ENCODE measurements around the gene CISH. TPM values are rescaled to one million over a fixed set of nuclear protein-coding genes. Genes with fewer than 3 reads are reported as not detected.

The CISH gene
- total and polyA plus RNA-seq, 9 of the 15 experiments (the other 6 are each of a cell fraction or from before 2014, with no cell fraction given), result 1.7 to 47.7 (median 18.3) TPM

GRCh38 chr3:50616770-50617095, 5.2 kb upstream of the CISH start (continued):
- TF ChIP-seq TFAP4 (CRISPR knock-in tag; IDR thresholded peaks at IDR 0.05; ENCODE audit: borderline replicate concordance) (peak; percentile 20; the same call in 1 of the 2 replicates), SP1 (CRISPR knock-in tag; IDR thresholded peaks at IDR 0.05) (0 out of 2 replicates have a peak, but pooled peaks have one; percentile 9), CSDE1 (IDR thresholded peaks at IDR 0.05) (no peak), CREB1 (IDR thresholded peaks at IDR 0.05) (peak; percentile 55; the same call in 1 of the 2 replicates), CREB1 (CRISPR knock-in tag; IDR thresholded peaks at IDR 0.05) (peak; percentile 63), JUND (IDR thresholded peaks at IDR 0.05; ENCODE audit: borderline replicate concordance, low read depth, low read length) (peak; percentile 62), JUND (tag; IDR thresholded peaks at IDR 0.05; ENCODE audit: borderline replicate concordance, low read depth, low read length) (no peak), HMGN3 (IDR thresholded peaks at IDR 0.05; ENCODE audit: borderline replicate concordance, extremely low read depth, insufficient read length, low read depth, low read length) (peak; percentile 64), KDM4B (IDR thresholded peaks at IDR 0.05; ENCODE audit: borderline replicate concordance in 2 of 2, low read depth in 1 of 2) (peak in 1 of 2 experiments; percentile 75; a peak in 1 of 4 replicates), SMARCA5 (IDR thresholded peaks at IDR 0.05) (no peak), RFX1 (IDR thresholded peaks at IDR 0.05) (peak; percentile 74; the same call in 1 of the 2 replicates), DACH1 (IDR thresholded peaks at IDR 0.05; ENCODE audit: partially characterized antibody) (no peak), MNT (conservative IDR thresholded peaks at IDR 0.05) (0 out of 4 replicates have a peak, but pooled peaks of 1 of the 2 experiments have one; percentile 9), BCL6 (CRISPR knock-in tag; IDR thresholded peaks at IDR 0.05) (no peak), BHLHE40 (IDR thresholded peaks at IDR 0.05; ENCODE audit: low read length) (0 out of 2 replicates have a peak, but pooled peaks have one; percentile 9), HOXB6 (CRISPR knock-in tag; IDR thresholded peaks at IDR 0.05; ENCODE audit: borderline replicate concordance) (no peak), STAT5A (IDR thresholded peaks at IDR 0.05; ENCODE audit: borderline replicate concordance, low read length) (no peak), MCM7 (IDR thresholded peaks at IDR 0.05) (no peak)
- TF ChIP-seq, protein P1, sequence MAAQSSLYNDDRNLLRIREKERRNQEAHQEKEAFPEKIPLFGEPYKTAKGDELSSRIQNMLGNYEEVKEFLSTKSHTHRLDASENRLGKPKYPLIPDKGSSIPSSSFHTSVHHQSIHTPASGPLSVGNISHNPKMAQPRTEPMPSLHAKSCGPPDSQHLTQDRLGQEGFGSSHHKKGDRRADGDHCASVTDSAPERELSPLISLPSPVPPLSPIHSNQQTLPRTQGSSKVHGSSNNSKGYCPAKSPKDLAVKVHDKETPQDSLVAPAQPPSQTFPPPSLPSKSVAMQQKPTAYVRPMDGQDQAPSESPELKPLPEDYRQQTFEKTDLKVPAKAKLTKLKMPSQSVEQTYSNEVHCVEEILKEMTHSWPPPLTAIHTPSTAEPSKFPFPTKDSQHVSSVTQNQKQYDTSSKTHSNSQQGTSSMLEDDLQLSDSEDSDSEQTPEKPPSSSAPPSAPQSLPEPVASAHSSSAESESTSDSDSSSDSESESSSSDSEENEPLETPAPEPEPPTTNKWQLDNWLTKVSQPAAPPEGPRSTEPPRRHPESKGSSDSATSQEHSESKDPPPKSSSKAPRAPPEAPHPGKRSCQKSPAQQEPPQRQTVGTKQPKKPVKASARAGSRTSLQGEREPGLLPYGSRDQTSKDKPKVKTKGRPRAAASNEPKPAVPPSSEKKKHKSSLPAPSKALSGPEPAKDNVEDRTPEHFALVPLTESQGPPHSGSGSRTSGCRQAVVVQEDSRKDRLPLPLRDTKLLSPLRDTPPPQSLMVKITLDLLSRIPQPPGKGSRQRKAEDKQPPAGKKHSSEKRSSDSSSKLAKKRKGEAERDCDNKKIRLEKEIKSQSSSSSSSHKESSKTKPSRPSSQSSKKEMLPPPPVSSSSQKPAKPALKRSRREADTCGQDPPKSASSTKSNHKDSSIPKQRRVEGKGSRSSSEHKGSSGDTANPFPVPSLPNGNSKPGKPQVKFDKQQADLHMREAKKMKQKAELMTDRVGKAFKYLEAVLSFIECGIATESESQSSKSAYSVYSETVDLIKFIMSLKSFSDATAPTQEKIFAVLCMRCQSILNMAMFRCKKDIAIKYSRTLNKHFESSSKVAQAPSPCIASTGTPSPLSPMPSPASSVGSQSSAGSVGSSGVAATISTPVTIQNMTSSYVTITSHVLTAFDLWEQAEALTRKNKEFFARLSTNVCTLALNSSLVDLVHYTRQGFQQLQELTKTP (IDR thresholded peaks at IDR 0.05; ENCODE audit: low read depth in 1 of 2, partially characterized antibody in 2 of 2), result no peak
- TF ChIP-seq, protein P2, sequence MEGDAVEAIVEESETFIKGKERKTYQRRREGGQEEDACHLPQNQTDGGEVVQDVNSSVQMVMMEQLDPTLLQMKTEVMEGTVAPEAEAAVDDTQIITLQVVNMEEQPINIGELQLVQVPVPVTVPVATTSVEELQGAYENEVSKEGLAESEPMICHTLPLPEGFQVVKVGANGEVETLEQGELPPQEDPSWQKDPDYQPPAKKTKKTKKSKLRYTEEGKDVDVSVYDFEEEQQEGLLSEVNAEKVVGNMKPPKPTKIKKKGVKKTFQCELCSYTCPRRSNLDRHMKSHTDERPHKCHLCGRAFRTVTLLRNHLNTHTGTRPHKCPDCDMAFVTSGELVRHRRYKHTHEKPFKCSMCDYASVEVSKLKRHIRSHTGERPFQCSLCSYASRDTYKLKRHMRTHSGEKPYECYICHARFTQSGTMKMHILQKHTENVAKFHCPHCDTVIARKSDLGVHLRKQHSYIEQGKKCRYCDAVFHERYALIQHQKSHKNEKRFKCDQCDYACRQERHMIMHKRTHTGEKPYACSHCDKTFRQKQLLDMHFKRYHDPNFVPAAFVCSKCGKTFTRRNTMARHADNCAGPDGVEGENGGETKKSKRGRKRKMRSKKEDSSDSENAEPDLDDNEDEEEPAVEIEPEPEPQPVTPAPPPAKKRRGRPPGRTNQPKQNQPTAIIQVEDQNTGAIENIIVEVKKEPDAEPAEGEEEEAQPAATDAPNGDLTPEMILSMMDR (IDR thresholded peaks at IDR 0.05 in 2 of 3, conservative IDR thresholded peaks at IDR 0.05 in 1 of 3; ENCODE audit: insufficient read depth in 2 of 3, low read depth in 1 of 3, low read length in 3 of 3), result peak in 1 of 3 experiments; percentile 4; a peak in 1 of 6 replicates

Measured in K562 (cell line).